DMS53 (cell line): ENCODE data around the gene RIMS1.

Source experiments
- DNase-seq: peaks from one replicate; lab custom pipeline; 2025; lab: John Stamatoyannopoulos, UW

The RIMS1 gene

GRCh38 chr6:72084992-72085569 is 198.7 kb downstream of the RIMS1 start:
- DNase-seq: peak; percentile 57

DNA sequence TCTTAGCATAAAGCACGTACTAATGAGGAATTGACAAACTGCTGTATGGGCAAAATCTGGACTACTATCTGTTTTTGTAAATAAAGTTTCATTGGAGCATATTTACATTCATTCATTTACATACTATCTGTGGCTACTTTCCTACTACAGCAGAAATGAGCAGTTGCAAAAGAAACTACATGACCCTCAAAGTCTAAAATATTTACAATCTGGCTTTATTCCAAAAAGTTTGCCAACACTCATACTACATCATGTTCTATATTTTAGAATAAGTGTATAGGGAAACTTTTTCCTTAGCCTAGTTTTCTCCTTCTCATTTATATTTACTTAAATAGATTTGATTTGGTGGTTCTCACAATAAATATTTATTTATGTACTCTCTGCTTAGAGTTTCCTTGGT is 208.2 kb downstream of the RIMS1 start:
- no peak for DNase-seq

GRCh38 chr6:72102561-72102960 is 216.2 kb downstream of the RIMS1 start:
- no peak for DNase-seq

GRCh38 chr6:72111611-72112010 is 225.3 kb downstream of the RIMS1 start:
- DNase-seq: no peak

DNA sequence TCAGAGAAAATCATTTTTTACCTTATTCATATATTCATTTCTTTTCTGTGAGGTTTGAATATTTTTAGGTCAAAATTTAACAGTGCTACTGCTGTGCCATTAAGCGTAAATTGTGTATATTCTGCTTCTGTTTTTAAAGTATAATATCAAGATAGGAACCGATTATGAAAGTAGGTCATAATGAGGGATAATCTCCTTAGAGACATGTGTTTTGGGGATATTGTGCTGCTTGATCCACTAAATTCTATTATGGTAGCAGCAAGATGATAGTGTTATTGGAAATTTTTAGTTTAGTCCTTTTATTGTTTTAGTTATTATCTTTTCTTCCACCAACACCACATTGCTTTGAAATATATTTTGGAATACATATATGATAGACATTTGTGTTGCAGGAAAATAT is 244.0 kb downstream of the RIMS1 start:
- no peak for DNase-seq

DNA sequence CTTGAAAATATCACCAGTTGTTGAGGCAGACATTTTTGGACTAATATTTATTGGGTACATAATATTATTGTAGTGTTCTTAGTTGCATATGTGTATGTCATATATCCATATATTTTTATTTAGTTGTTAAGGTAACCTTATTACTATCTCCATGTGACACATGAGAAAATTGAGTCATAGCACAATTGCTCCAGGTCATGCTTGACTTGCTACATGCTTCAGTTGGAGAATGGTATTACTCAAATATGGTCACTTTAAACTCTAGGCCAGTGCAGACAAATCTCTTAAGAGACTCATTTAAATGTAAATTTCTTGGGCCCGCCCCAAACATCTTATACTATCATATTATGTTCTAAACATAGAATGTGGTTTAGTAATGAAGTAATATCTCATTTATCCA is 246.1 kb downstream of the RIMS1 start:
- DNase-seq: peak; percentile 72

DNA sequence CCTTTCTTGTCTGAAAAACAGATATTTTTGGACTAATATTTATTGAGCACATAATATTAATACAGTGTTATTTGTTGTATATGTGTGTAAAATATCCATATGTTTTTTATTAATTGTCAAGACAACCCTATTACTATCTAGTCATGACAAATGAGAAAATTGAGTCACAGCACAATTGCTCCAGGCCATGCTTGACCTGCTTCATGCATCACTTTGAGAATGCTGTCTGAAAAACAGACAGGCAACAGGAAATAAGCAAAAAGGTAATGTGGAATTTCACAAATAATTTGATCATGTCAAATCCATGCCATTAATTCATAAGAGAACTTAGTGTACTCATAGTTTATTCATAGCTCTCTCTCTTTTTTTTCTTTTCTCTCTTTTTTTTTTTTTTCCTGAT is 246.5 kb downstream of the RIMS1 start:
- DNase-seq: peak; percentile 45

- DNase-seq: peak; percentile 70
Observed at GRCh38 chr6:72133324-72133723, 247.0 kb downstream of the RIMS1 start.

- peak; percentile 25 for DNase-seq
Observed at GRCh38 chr6:72140795-72141194, 254.4 kb downstream of the RIMS1 start.

DNA sequence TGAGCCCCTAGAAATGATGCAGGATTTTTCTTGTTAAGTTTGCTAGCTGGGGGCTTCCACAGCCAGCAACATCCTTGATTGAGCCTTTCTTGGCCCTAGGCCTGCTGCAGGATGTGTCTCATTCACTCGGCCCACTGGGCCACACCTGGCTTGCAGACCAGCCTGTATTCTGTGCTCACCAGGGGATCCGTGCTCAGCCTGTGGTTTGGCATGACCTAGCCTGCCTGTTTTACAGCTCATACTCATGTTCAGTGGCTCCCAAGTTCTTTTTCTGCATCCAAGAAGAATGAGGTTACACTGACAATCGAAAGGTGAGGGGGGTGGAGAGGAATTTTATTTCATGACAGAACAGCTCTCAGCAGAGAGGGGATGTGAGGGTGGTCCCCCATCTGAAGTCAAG is 263.4 kb downstream of the RIMS1 start:
- no peak for DNase-seq

DNA sequence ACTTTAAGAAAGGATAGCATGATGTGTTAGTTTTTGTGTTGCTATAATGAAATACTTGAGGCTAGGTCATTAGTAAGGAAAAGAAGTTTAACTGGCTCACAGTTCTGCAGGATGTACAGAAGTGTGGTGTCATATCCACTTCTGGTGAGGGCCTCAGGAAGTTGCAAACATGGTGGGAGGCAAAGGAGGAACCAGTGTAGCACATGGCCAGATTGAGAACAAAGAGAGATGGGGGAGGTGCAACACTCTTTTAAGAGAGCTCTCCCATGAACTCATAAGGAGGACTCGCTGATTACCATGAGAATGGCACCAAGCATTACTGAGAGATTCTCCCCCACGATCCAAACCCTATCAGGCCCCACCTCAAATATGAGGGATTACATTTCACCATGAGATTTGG is 265.4 kb downstream of the RIMS1 start:
- DNase-seq: no peak

- no peak for DNase-seq
Observed at GRCh38 chr6:72175916-72176315, 289.6 kb downstream of the RIMS1 start.

DNA sequence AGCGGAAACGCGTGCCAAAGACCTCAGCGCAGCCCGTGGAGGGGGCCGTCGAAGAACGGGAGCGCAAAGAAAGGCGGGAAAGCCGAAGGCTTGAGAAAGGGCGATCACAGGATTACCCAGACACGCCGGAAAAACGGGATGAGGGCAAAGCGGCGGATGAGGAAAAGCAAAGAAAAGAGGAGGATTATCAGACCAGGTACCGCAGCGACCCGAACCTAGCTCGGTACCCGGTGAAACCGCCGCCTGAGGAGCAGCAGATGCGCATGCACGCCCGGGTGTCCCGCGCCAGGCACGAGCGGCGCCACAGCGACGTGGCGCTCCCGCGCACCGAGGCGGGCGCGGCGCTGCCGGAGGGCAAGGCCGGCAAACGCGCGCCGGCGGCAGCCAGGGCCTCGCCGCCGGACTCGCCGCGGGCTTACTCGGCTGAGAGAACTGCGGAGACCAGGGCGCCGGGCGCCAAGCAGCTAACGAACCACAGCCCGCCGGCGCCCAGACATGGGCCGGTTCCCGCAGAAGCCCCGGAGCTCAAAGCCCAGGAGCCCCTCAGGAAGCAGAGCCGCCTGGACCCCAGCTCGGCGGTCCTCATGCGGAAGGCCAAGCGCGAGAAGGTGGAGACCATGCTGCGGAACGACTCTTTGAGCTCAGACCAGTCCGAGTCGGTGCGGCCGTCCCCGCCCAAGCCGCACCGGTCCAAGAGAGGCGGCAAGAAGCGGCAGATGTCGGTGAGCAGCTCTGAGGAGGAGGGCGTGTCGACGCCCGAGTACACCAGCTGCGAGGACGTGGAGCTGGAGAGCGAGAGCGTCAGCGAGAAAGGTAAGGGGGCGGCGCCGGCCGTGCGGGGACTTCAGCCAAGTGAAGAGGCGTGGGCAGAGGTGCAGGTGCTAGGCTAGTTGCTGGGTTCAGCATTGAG is 296.2 kb downstream of the RIMS1 start:
- peak; percentile 97 for DNase-seq

GRCh38 chr6:72203983-72204382 is 317.6 kb downstream of the RIMS1 start:
- no peak for DNase-seq

DNA sequence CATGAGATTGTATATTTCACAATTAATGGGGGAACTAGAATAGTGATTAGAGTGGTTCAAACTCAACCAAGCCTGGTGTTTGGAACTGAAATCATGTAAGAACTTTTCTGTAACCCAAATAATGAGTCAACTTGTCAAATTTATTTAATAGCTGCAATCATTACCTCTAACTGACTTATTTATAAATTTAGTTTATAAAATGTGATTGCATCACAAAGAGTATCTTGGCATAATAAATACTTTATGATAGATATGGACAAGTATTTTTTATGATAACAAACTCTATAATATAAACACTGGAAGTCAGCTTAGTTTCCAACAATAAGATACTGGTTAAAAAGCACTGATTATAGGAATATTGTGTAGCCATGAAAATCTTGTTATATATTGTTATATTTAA is 319.1 kb downstream of the RIMS1 start:
- no peak for DNase-seq

GRCh38 chr6:72206606-72207005 is 320.3 kb downstream of the RIMS1 start:
- no peak for DNase-seq

GRCh38 chr6:72212686-72213085 is 326.3 kb downstream of the RIMS1 start:
- no peak for DNase-seq

DNA sequence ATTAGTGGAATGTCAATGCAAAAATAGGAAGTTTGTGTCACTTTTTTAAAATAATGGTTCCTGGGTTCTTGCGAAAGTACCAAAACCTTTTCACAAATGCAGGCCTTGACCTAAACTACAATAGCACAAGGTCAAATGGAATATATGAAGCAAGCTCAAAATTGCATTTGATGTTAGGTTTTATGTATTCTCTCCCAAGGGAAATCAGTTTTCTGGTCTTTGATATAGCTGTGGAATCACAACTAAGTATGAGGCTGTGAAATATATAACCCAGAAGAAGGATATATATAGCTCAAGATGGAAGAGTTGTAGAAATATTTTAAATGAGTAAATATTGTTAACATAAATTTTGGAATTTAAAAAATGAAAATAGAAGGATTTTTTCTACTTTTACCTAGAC is 327.3 kb downstream of the RIMS1 start:
- DNase-seq: no peak

DNA sequence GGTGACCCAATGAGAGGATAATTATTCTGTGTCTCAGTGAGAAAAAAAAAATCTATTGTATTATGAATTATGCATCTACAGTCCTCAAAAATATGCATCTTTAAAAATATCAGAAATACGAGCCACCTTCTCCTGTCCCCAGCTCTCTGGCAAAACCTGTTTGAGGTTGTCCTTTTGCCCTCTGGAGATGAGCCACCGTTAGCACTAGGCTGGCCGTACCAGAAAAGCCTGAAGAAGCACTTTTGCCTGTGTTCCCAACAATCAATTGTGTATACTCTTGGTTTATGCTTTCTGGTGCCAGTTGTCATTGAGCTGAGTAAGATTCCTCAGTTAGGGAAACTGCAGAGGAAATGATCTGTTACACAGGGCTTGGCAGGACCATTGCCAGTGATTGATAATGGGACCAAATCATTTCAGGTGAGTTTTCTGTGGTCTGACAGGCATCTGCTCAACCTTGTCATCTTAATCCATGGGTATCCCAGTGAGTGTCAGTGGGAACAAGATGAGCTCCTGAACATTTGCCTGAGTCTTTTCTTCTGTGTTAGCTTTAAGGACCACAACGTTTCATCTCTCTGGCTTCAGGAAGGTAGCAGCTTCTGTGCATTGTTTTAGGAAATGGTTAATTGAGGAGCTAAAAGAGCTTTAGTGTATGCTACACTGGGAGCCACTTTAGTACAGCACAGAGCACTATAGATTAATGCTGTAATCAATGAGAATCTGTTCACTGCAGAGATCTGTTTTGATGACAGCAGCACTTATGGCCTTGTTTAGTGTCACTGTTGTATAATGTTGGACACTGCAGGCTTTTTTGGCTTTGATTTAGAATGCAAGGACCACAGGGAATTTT is 330.1 kb downstream of the RIMS1 start:
- DNase-seq: peak; percentile 79

DNA sequence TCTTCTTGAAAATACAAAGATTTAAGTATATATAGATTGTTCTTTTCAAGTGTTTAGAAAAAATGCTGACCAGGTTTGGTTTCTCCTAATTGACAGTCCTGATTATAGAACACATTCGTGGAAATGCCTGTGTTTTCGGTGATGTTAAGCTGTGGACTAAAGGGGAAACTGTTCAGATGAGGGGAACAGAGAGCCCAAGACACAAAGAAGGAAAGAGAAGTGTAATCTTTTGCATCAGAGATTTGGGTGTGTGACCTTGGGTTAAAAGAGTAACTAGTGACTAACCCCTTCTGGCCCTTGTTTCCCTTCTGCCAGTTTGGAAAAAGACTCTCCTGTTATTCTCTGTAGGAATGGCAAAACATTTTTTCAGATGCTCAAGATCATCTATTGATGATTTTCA is 331.3 kb downstream of the RIMS1 start:
- DNase-seq: no peak

DNA sequence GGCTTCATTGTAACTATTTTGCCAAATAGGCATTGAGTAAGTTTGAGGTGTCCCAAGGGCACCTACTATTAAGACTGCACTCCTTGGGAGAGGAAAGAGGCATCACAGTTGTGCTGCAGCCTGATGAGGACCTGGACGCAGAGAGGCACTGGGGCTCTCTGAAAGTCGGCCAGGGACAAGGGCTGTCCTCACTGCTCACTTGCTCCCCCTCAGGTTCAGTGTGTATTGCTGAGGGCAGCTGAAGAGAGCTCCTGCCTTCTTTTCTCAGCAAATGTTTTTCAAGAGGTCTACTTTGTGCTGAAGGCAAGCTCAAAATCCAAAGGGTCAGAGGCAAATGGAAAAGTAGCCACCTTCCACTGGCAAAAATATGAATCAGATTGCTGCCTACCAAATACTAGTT is 331.8 kb downstream of the RIMS1 start:
- DNase-seq: peak; percentile 86

DNA sequence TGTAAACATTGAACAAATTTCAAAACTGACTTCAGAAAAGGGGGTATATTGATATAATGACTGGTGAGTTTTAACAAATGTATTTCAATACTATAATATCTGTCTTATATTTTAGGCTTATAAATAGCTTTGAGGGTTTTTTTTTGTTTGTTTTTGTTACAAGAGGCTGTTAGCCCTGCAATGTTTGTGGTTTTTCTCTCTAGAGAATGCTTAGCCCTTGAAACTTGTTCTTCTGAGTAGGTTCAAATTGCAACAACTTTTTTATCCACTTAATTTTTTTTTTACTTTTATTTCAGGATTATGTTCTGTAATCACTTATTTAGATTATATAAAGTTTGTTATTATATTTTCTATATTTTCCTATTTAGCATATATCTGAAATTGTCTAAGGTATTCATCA is 333.2 kb downstream of the RIMS1 start:
- DNase-seq: peak; percentile 27

- no peak for DNase-seq
Observed at GRCh38 chr6:72238021-72238420, 351.7 kb downstream of the RIMS1 start.
